Kidney (tissue), 14 donors: ENCODE measurements around the gene NXPH3. TPM values are rescaled to one million over a fixed set of nuclear protein-coding genes. Genes with fewer than 3 reads are reported as not detected.

Experiments
- DNase-seq, 5 donors: peaks; one replicate each; pipeline ENCODE4 v3.0.0-alpha.2; 2013 to 2020
- FAIRE-seq: peaks from 2 replicates; lab custom pipeline; 2012; peaks lifted over from hg19 to GRCh38; lab: Jason Lieb, UNC
- H3K27ac ChIP-seq, 2 donors: one replicate each; pipeline ENCODE4 v1.7.0; 2013; ENCODE audit warnings: low read depth in 2 of 2, low read length in 2 of 2, inconsistent platforms in 1 of 2
- H3K27me3 ChIP-seq: one replicate; pipeline ENCODE4 v1.7.1; 2013; ENCODE audit warnings: low read length, inconsistent platforms; ENCODE audit not compliant: control insufficient read depth, insufficient read depth
- H3K36me3 ChIP-seq, 3 donors: one replicate each; pipeline versions ENCODE4 v1.7.0 to v1.7.1; 2013; ENCODE audit warnings: low read length in 3 of 3, control low read depth in 1 of 3, inconsistent platforms in 1 of 3; ENCODE audit not compliant: insufficient read depth in 3 of 3, control insufficient read depth in 2 of 3
- H3K4me1 ChIP-seq, 3 donors: one replicate each; pipeline versions ENCODE4 v1.7.0 to v1.7.1; 2013; ENCODE audit warnings: low read length in 3 of 3, inconsistent platforms in 1 of 3, low read depth in 1 of 3; ENCODE audit not compliant: control insufficient read depth in 2 of 3, insufficient read depth in 2 of 3
- H3K4me3 ChIP-seq, 3 donors: one replicate each; pipeline versions ENCODE4 v1.7.0 to v1.8.1; 2013; ENCODE audit warnings: low read length in 3 of 3, control low read depth in 1 of 3, inconsistent platforms in 1 of 3
- H3K9ac ChIP-seq, 3 donors: one replicate each; pipeline versions ENCODE4 v1.7.0 to v1.7.1; 2013; ENCODE audit warnings: low read length in 3 of 3, control low read depth in 1 of 3, inconsistent platforms in 1 of 3
- H3K9me3 ChIP-seq, 3 donors: one replicate each; pipeline versions ENCODE4 v1.7.0 to v1.7.1; 2013; ENCODE audit warnings: low read length in 3 of 3, control low read depth in 1 of 3, inconsistent platforms in 1 of 3; ENCODE audit not compliant: control insufficient read depth in 2 of 3, insufficient read depth in 1 of 3
- CTCF ChIP-seq: IDR thresholded peaks from 3 replicates; pipeline ENCODE4 v1.5.1; 2012; ENCODE audit warnings: mild to moderate bottlenecking, moderate library complexity, borderline replicate concordance; ENCODE audit not compliant: insufficient read depth; ENCODE audit errors: extremely low read depth
- intact Hi-C: fragments of 100-400 bp; cut with DNase I; formaldehyde crosslinking; loops from one replicate; pipeline ENCODE4 v1.11.1; 2022
- polyA plus RNA-seq: library from polyadenylated mRNA; stranded (reverse); fragments of 350-450 nt; fragmentation: Illumina TruSeq; extraction: RNeasy Lipid Tissue Mini Kit (QIAGEN cat#74804); gene quantifications from one replicate; pipeline ENCODE4 v1.2.3, GENCODE V29; 2014; ENCODE audit warnings: low read depth, low replicate concordance; ENCODE audit not compliant: insufficient read depth
- total RNA-seq: library from RNA; stranded (reverse); fragmentation: NEBNext Ultra II Directional; extraction: Animal tissue kit (Norgen Biotek cat#: 25700); gene quantifications from one replicate; pipeline ENCODE4 v1.2.1, GENCODE V29; 2021
- donor health status: control.
- donor health status: control.
- donor health status: control.
- donor health status: control.
- donor health status: control.
- donor health status: DM: yes; HTN: yes; CAD: no.
- donor health status: Normal renal cell carcinoma (clear cell type).

NXPH3 gene
- total and polyA plus RNA-seq, 2 donors from 2014 or later: 0.98 to 1.2 TPM

- Histone ChIP-seq H3K9ac (no peak overlapping the region), H3K27ac (no peak overlapping the region), H3K4me1 (peaks cover 0 to 10% (median 0%) of the 10 kb centered on the region in 3 donors), H3K36me3 (no peaks in the 10 kb centered on the region), H3K27me3 (no peaks in the 10 kb centered on the region), H3K4me3 (no peak overlapping the region), H3K9me3 (no peaks in the 10 kb centered on the region)
- intact Hi-C loops: loop anchor here (10.0 kb wide), 1 partner anchor 430 kb away; the partner anchor contains the start of gene DLX3
- TF ChIP-seq CTCF: no peak
- no peak for DNase-seq
- FAIRE-seq: no peak
Measured at GRCh38 chr17:49564638-49565037, 11.0 kb upstream of the NXPH3 start.

- Histone ChIP-seq H3K4me3 (no peak overlapping the region), H3K9ac (no peak overlapping the region), H3K4me1 (peaks cover 0 to 10% (median 0%) of the 10 kb centered on the region in 3 donors), H3K27me3 (no peaks in the 10 kb centered on the region), H3K36me3 (no peaks in the 10 kb centered on the region), H3K27ac (no peak overlapping the region), H3K9me3 (no peaks in the 10 kb centered on the region)
- FAIRE-seq (no peak), DNase-seq (peak in 4 of 5 donors; percentile 32 to 82 (median 48))
- intact Hi-C loops: loop anchor here (10.0 kb wide), 1 partner anchor 429 kb away; the partner anchor contains the start of gene DLX3
- no peak for TF ChIP-seq CTCF
Measured at GRCh38 chr17:49565948-49566491, 9.7 kb upstream of the NXPH3 start.

- intact Hi-C loops: loop anchor here (10.0 kb wide), 1 partner anchor 428 kb away; the partner anchor contains the start of gene DLX3
- no peak for TF ChIP-seq CTCF
- Histone ChIP-seq H3K9ac (no peak overlapping the region), H3K27ac (no peak overlapping the region), H3K36me3 (no peaks in the 10 kb centered on the region), H3K27me3 (no peaks in the 10 kb centered on the region), H3K4me3 (no peak overlapping the region), H3K9me3 (no peaks in the 10 kb centered on the region), H3K4me1 (peaks cover 0 to 10% (median 0%) of the 10 kb centered on the region in 3 donors)
- peak in 1 of 5 donors; percentile 51 for DNase-seq
- FAIRE-seq: no peak
Measured at GRCh38 chr17:49566668-49567071, 9.0 kb upstream of the NXPH3 start.

- H3K9ac ChIP-seq: no peak overlapping the region
- H3K36me3 ChIP-seq: no peaks in the 10 kb centered on the region
- peaks cover 0 to 10% (median 0%) of the 10 kb centered on the region in 3 donors for H3K4me1 ChIP-seq
- DNase-seq (peak in 1 of 5 donors; percentile 78), FAIRE-seq (no peak)
- no peak overlapping the region for H3K27ac ChIP-seq
- intact Hi-C loops: loop anchor here (10.0 kb wide), 1 partner anchor 428 kb away; the partner anchor contains the start of gene DLX3
- TF ChIP-seq CTCF: no peak
- no peak overlapping the region for H3K4me3 ChIP-seq
- no peaks in the 10 kb centered on the region for H3K27me3 ChIP-seq
- H3K9me3 ChIP-seq: no peaks in the 10 kb centered on the region
Measured at GRCh38 chr17:49567104-49567521, 8.6 kb upstream of the NXPH3 start.
